Measurements from ENCODE around the gene TRIO. TPM values are rescaled to one million over a fixed set of nuclear protein-coding genes. Genes with fewer than 3 reads are reported as not detected.
A peak's percentile ranks its signal among the peaks of the same experiment; 100 is the strongest.

The TRIO gene
- total and polyA plus RNA-seq, 10 of the 15 experiments (the other 5 are each of a cell fraction or from before 2014, with no cell fraction given) = 5.1 to 96.4 (median 44.6) TPM

- POLR2A ChIA-PET = no interaction called here
- Histone ChIP-seq H3K4me3 (no peak overlapping the region), H2AFZ (ENCODE audit: control insufficient read depth, low read depth, low read length) (peak overlapping the region; percentile 78), H3K27ac (ENCODE audit: control insufficient read depth, insufficient read depth) (no peak overlapping the region), H3K9me3 (replicated peaks; ENCODE audit: control insufficient read depth, insufficient read depth, low read length) (peaks cover 2% of the 10 kb centered on the region; the same call in 2 of the 3 replicates), H3K79me2 (ENCODE audit: control insufficient read depth, insufficient read depth, low read length) (no peaks in the 10 kb centered on the region), H3K27me3 (replicated peaks in 1 of 2; ENCODE audit: control insufficient read depth in 2 of 2, insufficient read depth in 2 of 2, low read length in 1 of 2) (no peaks in the 10 kb centered on the region), H4K20me1 (ENCODE audit: control insufficient read depth, insufficient read depth) (no peaks in the 10 kb centered on the region), H3K4me2 (ENCODE audit: control insufficient read depth, insufficient read depth) (peak overlapping the region; percentile 23), H3K9ac (ENCODE audit: control insufficient read depth, insufficient read depth, low read length) (no peak overlapping the region), H3K4me1 (ENCODE audit: control insufficient read depth, insufficient read depth, low read length) (peaks cover 22% of the 10 kb centered on the region), H3K36me3 (ENCODE audit: control insufficient read depth in 2 of 2, insufficient read depth in 2 of 2, low read length in 1 of 2) (no peaks in the 10 kb centered on the region)
- FAIRE-seq (no peak), ATAC-seq (no peak), DNase-seq (ENCODE audit: low read depth, low spot score) (no peak)
- CTCF ChIA-PET = interaction anchor here (0.6 to 7.3 kb wide), 28 partner anchors 13 to 541 kb away, joined by 3 to 137 read pairs (median 4); no protein-coding TSS in a partner anchor
- in situ Hi-C loops (cut with MboI) (loop anchor here (5.0 kb wide), 2 partner anchors 105 to 160 kb away; no protein-coding TSS in a partner anchor), intact Hi-C loops (cut with micrococcal nuclease; ENCODE audit: unreplicated experiment) (no loop called here)
- BruUV-seq (replicated peaks) = no TSS peak
- SMC1A ChIA-PET (ENCODE audit: uncharacterized antibody, unreplicated experiment) = interaction anchor here (0.6 to 4.0 kb wide), 21 partner anchors 32 to 547 kb away, joined by 3 to 81 read pairs (median 8); partner anchors contain the start of gene TRIO
- WGBS (ENCODE audit: insufficient coverage, insufficient replicate concordance, low lambda C conversion rate, missing lambda C conversion rate) = 24% methylated on average over 8 of the region's 8 CpGs
- RAD21 ChIA-PET (ENCODE audit: unreplicated experiment) = interaction anchor here (0.7 to 5.1 kb wide), 8 partner anchors 34 to 231 kb away, joined by 3 to 52 read pairs (median 14); no protein-coding TSS in a partner anchor
- TF ChIP-seq BCLAF1 (IDR thresholded peaks at IDR 0.05) (no peak), BACH1 (IDR thresholded peaks at IDR 0.05; ENCODE audit: borderline replicate concordance) (no peak), ATF7 (IDR thresholded peaks at IDR 0.05; ENCODE audit: low read depth) (no peak), SREBF1 (IDR thresholded peaks at IDR 0.05; ENCODE audit: low read length) (no peak), JUNB (IDR thresholded peaks at IDR 0.05) (no peak), SIN3A (IDR thresholded peaks at IDR 0.05; ENCODE audit: low read depth, low read length) (no peak), YY1 (IDR thresholded peaks at IDR 0.05; ENCODE audit: low read depth, low read length) (no peak), ZBED1 (IDR thresholded peaks at IDR 0.05; ENCODE audit: borderline replicate concordance) (no peak), PAX5 (IDR thresholded peaks at IDR 0.05; ENCODE audit: borderline replicate concordance, low read depth, low read length) (no peak), BMI1 (IDR thresholded peaks at IDR 0.05; ENCODE audit: borderline replicate concordance) (no peak), NFYB (IDR thresholded peaks at IDR 0.05; ENCODE audit: insufficient read depth, low read depth, low read length) (no peak), ZNF687 (IDR thresholded peaks at IDR 0.05) (no peak), ZNF207 (IDR thresholded peaks at IDR 0.05; ENCODE audit: borderline replicate concordance) (no peak), E4F1 (IDR thresholded peaks at IDR 0.05; ENCODE audit: borderline replicate concordance, partially characterized antibody) (no peak), NRF1 (conservative IDR thresholded peaks at IDR 0.05; ENCODE audit: low read depth, low read length) (no peak), YBX1 (IDR thresholded peaks at IDR 0.05) (no peak), RBBP5 (conservative IDR thresholded peaks at IDR 0.05) (no peak)
Observed at GRCh38 chr5:14107536-14107935, 35.6 kb upstream of the TRIO start.
